Measurements from ENCODE around the gene TMSB4X.

DNA sequence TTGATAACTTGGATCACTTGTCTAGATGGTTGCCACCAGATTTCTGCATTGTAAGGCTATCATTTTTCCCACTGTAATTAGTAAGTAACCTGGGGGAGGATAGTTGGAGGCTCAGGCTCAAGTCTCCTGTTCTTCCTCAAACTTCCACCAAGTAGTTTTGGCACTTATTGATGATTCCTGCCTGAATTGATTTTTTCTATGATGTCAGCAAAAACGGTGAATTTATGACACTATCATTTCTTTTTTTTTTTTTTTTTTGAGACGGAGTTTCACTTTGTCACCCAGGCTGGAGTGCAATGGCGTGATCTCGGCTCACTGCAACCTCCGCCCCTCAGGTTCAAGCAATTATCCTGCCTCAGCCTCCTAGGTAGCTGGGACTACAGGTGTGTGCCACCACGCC lies 12.4 kb downstream of the TMSB4X start:
- TF ChIP-seq, protein P1, sequence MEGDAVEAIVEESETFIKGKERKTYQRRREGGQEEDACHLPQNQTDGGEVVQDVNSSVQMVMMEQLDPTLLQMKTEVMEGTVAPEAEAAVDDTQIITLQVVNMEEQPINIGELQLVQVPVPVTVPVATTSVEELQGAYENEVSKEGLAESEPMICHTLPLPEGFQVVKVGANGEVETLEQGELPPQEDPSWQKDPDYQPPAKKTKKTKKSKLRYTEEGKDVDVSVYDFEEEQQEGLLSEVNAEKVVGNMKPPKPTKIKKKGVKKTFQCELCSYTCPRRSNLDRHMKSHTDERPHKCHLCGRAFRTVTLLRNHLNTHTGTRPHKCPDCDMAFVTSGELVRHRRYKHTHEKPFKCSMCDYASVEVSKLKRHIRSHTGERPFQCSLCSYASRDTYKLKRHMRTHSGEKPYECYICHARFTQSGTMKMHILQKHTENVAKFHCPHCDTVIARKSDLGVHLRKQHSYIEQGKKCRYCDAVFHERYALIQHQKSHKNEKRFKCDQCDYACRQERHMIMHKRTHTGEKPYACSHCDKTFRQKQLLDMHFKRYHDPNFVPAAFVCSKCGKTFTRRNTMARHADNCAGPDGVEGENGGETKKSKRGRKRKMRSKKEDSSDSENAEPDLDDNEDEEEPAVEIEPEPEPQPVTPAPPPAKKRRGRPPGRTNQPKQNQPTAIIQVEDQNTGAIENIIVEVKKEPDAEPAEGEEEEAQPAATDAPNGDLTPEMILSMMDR (IDR thresholded peaks at IDR 0.05; ENCODE audit: insufficient read depth, low read length), result no peak
- TF ChIP-seq POLR2AphosphoS5 (IDR thresholded peaks at IDR 0.05; ENCODE audit: low read depth) (no peak), GABPA (IDR thresholded peaks at IDR 0.05; ENCODE audit: low read depth) (no peak), SPI1 (IDR thresholded peaks at IDR 0.05; ENCODE audit: borderline replicate concordance, low read depth) (no peak)
